OCI-LY7 (cell line): ENCODE measurements around the gene NSA2. TPM values are rescaled to one million over a fixed set of nuclear protein-coding genes. Genes with fewer than 3 reads are reported as not detected.
"Not testable (repeated sequence)": the region's sequence is repeated elsewhere in the genome, so short reads cannot be mapped to it uniquely, and the experiment has no call there.

ENCODE experiments used
- BruUV-seq: library from RNA; stranded (reverse); fragments of 400-500 nt; replicated peaks from 2 replicates; lab custom pipeline; 2021; lab: Mats Ljungman, UMichigan
- CTCF ChIA-PET: fragments of 300-600 bp; sonication (Branson Sonifier 250); formaldehyde crosslinking; loops from one replicate; lab custom pipeline; 2022; ENCODE audit warnings: antibody characterized with exemption; ENCODE audit not compliant: unreplicated experiment; lab: Charles Lee
- POLR2A ChIA-PET: fragments of 300-600 bp; sonication (Branson Sonifier 250); formaldehyde crosslinking; loops from one replicate; lab custom pipeline; 2022; ENCODE audit warnings: antibody characterized with exemption; lab: Charles Lee
- DNase-seq: peaks from one replicate; pipeline ENCODE4 v3.0.0-alpha.2; 2015; ENCODE audit warnings: low spot score
- H2AFZ ChIP-seq: fragments of 200-600 bp; sonication (generic), shearing (Covaris generic); 2 replicates; pipeline ENCODE4 v1.6.1; 2014; ENCODE audit warnings: mild to moderate bottlenecking, antibody characterized with exemption, low read length, moderate library complexity
- H3K27ac ChIP-seq: fragments of 200-600 bp; sonication (generic); 2 replicates; pipeline ENCODE4 v1.5.1; 2014; ENCODE audit warnings: mixed run types, low read depth, mild to moderate bottlenecking, moderate library complexity, low read length, inconsistent platforms; ENCODE audit not compliant: poor library complexity, severe bottlenecking
- H3K36me3 ChIP-seq: fragments of 200-600 bp; sonication (generic); 2 replicates; pipeline ENCODE4 v1.6.1; 2014; ENCODE audit warnings: mild to moderate bottlenecking, antibody characterized with exemption, low read length, moderate library complexity, mixed read lengths; ENCODE audit not compliant: insufficient read depth
- H3K4me1 ChIP-seq: fragments of 200-600 bp; sonication (generic); 2 replicates; pipeline ENCODE4 v1.5.1; 2014; ENCODE audit warnings: mild to moderate bottlenecking, low read length; ENCODE audit not compliant: insufficient read depth, poor library complexity, severe bottlenecking
- H3K4me2 ChIP-seq: fragments of 200-600 bp; sonication (generic); 2 replicates; pipeline ENCODE4 v1.6.1; 2014; ENCODE audit warnings: mild to moderate bottlenecking, low read length
- H3K4me3 ChIP-seq: fragments of 200-600 bp; sonication (generic); 2 replicates; pipeline ENCODE4 v1.5.1; 2014; ENCODE audit warnings: mild to moderate bottlenecking, low read depth, low read length; ENCODE audit not compliant: poor library complexity, severe bottlenecking
- H3K79me2 ChIP-seq: fragments of 200-600 bp; sonication (generic); 2 replicates; pipeline ENCODE4 v1.6.1; 2016; ENCODE audit warnings: low read depth, mild to moderate bottlenecking, low read length, moderate library complexity, mixed read lengths; ENCODE audit not compliant: insufficient read depth
- H3K9me2 ChIP-seq: fragments of 200-600 bp; sonication (generic); 2 replicates; pipeline ENCODE4 v1.6.1; 2016; ENCODE audit warnings: mild to moderate bottlenecking, low read length, mixed read lengths; ENCODE audit not compliant: insufficient read depth
- H3K9me3 ChIP-seq: fragments of 200-600 bp; sonication (generic); 2 replicates; pipeline ENCODE4 v1.6.1; 2014; ENCODE audit warnings: mild to moderate bottlenecking, mixed run types, low read length, mixed read lengths
- H4K20me1 ChIP-seq: fragments of 200-600 bp; sonication (generic); 2 replicates; pipeline ENCODE4 v1.6.1; 2014; ENCODE audit warnings: mild to moderate bottlenecking, antibody characterized with exemption, low read length, moderate library complexity, mixed read lengths; ENCODE audit not compliant: insufficient read depth
- CTCF ChIP-seq: fragments of 200-600 bp; sonication (generic); conservative IDR thresholded peaks from 2 replicates; pipeline ENCODE4 v1.5.1; 2014; ENCODE audit warnings: mild to moderate bottlenecking, antibody characterized with exemption, low read length, moderate library complexity, mixed read lengths
- EZH2phosphoT487 ChIP-seq: fragments of 200-600 bp; sonication (generic); IDR thresholded peaks from 2 replicates; pipeline ENCODE4 v1.6.1; 2018; ENCODE audit warnings: low read depth, borderline replicate concordance, mild to moderate bottlenecking, mixed run types, antibody characterized with exemption, low read length, moderate library complexity, mixed read lengths
- intact Hi-C: fragments of 100-400 bp; cut with micrococcal nuclease; formaldehyde crosslinking; loops from one replicate; pipeline ENCODE4 v1.10.0; 2022; ENCODE audit not compliant: unreplicated experiment
- total RNA-seq, 2 experiments: library from RNA; depleted of rRNA in 1 of 2; stranded (reverse); fragments of >200 nt in 1 of 2; shearing (Covaris generic) in 1 of 2; gene quantifications; 2 replicates each; pipeline ENCODE4 v1.2.3, GENCODE V29; 2014 to 2022

NSA2 gene
- total RNA-seq, 2 experiments from 2014 or later, result 79.2 to 118 TPM

- ChIA-PET POLR2A (interaction anchor here (1.5 kb wide), 1 partner anchor 8 kb away, joined by 3 read pairs; no protein-coding TSS in a partner anchor), CTCF (no interaction called here)
- TF ChIP-seq CTCF (no peak), EZH2phosphoT487 (no peak)
- no peak overlapping the region for H3K4me3 ChIP-seq
- no peaks in the 10 kb centered on the region for H3K79me2 ChIP-seq
- H3K4me1 ChIP-seq, result no peaks in the 10 kb centered on the region
- DNase-seq, result no peak
- intact Hi-C loops, result no loop called here
- no peak overlapping the region for H2AFZ ChIP-seq
- no TSS peak for BruUV-seq
- no peaks in the 10 kb centered on the region for H3K9me2 ChIP-seq
- no peaks in the 10 kb centered on the region for H3K9me3 ChIP-seq
- H4K20me1 ChIP-seq, result no peaks in the 10 kb centered on the region
- H3K4me2 ChIP-seq, result no peak overlapping the region
- H3K36me3 ChIP-seq, result no peaks in the 10 kb centered on the region
- H3K27ac ChIP-seq, result no peak overlapping the region
Measured at GRCh38 chr5:74787424-74787823, 20.4 kb downstream of the NSA2 start.

- H3K4me1 ChIP-seq, POLR2A ChIA-PET, H3K9me2 ChIP-seq, H3K4me3 ChIP-seq, BruUV-seq, H3K36me3 ChIP-seq, DNase-seq, H4K20me1 ChIP-seq, H2AFZ ChIP-seq, H3K79me2 ChIP-seq, H3K9me3 ChIP-seq, H3K27ac ChIP-seq, intact Hi-C loops, H3K4me2 ChIP-seq, CTCF ChIA-PET: not testable (repeated sequence)
Measured at GRCh38 chr5:74791669-74792068, 24.6 kb downstream of the NSA2 start.

GRCh38 chr5:74798977-74799911, 32.2 kb downstream of the NSA2 start:
- no peaks in the 10 kb centered on the region for H3K9me2 ChIP-seq
- H3K27ac ChIP-seq, result no peak overlapping the region
- H2AFZ ChIP-seq, result no peak overlapping the region
- no TSS peak for BruUV-seq
- intact Hi-C loops, result no loop called here
- no peak overlapping the region for H3K4me2 ChIP-seq
- no peaks in the 10 kb centered on the region for H3K36me3 ChIP-seq
- no peaks in the 10 kb centered on the region for H3K4me1 ChIP-seq
- CTCF ChIA-PET, result no interaction called here
- no peaks in the 10 kb centered on the region for H3K79me2 ChIP-seq
- H3K9me3 ChIP-seq, result no peaks in the 10 kb centered on the region
- H4K20me1 ChIP-seq, result no peaks in the 10 kb centered on the region
- DNase-seq, result no peak
- POLR2A ChIA-PET, result interaction anchor here (0.6 to 0.7 kb wide), 2 partner anchors 162 to 1465 kb away, joined by 3 read pairs; no protein-coding TSS in a partner anchor
- no peak overlapping the region for H3K4me3 ChIP-seq
- no peak for TF ChIP-seq CTCF
- TF ChIP-seq EZH2phosphoT487, result no peak
